ENCODE results near the gene EXD2.
A peak's percentile ranks its signal among the peaks of the same experiment; 100 is the strongest.

EXD2 gene

DNA sequence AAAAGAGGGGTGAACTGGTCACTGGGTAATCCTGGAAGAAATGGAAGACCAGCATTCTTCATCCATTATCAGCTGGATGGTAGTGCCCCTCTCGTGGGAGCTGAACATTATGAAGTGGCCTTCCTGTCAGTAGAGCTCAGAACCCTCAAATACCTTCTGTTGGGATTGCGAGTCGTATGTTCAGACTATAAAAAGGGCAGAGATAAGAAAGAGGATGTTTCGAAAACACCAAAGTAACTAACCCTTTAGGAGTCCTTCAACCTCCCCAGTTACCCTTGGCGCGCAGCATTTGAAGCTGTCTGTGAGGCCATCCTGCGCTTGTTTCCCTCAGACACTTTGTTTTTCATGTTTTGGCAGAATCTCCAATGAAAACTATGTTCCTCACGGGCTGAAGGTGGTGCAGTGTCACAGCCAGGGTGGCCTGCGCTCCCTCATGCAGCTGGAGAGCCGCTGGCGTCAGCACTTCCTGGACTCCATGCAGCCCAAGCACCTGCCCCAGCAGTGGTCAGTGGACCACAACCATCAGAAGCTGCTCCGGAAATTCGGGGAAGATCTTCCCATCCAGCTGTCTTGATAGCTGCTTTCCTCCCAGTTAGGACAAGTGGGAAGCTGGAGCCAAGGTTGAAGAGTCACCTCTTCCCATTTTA, 49.4 kb downstream of the EXD2 start:
- ChIA-PET CTCF (interaction anchor here (0.6 to 9.5 kb wide), 15 partner anchors 7 to 308 kb away, joined by 3 to 156 read pairs (median 24); no protein-coding TSS in a partner anchor), POLR2A (no interaction called here)
- no peak for DNase-seq (ENCODE audit: low read depth, low spot score)
- no peak overlapping the region for H3K4me3 ChIP-seq (ENCODE audit: low read depth, low read length)
- TF ChIP-seq, protein P1, sequence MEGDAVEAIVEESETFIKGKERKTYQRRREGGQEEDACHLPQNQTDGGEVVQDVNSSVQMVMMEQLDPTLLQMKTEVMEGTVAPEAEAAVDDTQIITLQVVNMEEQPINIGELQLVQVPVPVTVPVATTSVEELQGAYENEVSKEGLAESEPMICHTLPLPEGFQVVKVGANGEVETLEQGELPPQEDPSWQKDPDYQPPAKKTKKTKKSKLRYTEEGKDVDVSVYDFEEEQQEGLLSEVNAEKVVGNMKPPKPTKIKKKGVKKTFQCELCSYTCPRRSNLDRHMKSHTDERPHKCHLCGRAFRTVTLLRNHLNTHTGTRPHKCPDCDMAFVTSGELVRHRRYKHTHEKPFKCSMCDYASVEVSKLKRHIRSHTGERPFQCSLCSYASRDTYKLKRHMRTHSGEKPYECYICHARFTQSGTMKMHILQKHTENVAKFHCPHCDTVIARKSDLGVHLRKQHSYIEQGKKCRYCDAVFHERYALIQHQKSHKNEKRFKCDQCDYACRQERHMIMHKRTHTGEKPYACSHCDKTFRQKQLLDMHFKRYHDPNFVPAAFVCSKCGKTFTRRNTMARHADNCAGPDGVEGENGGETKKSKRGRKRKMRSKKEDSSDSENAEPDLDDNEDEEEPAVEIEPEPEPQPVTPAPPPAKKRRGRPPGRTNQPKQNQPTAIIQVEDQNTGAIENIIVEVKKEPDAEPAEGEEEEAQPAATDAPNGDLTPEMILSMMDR (IDR thresholded peaks at IDR 0.05; ENCODE audit: insufficient read depth, low read length, missing control alignments) = no peak

DNA sequence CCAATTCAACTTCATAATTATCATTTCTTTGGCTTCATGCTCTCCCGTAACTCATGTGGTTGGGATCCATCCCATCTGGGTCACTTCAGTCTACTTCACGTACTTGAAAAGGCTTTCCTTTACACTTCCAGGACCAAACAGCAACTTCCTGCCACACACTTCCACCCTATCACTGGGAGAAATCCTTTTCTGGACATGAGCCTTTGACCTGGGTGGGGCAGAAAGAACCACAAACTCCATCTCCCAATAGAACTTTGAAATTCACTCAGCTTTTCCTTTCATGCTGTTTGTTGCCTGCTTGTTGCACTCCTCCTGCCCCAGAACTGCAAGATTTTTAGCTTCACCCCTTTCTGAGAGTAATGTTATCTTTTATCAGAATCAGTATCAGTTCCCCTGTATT, 50.3 kb downstream of the EXD2 start:
- TF ChIP-seq, protein P1 (IDR thresholded peaks at IDR 0.05; ENCODE audit: insufficient read depth, low read length, missing control alignments) = no peak

DNA sequence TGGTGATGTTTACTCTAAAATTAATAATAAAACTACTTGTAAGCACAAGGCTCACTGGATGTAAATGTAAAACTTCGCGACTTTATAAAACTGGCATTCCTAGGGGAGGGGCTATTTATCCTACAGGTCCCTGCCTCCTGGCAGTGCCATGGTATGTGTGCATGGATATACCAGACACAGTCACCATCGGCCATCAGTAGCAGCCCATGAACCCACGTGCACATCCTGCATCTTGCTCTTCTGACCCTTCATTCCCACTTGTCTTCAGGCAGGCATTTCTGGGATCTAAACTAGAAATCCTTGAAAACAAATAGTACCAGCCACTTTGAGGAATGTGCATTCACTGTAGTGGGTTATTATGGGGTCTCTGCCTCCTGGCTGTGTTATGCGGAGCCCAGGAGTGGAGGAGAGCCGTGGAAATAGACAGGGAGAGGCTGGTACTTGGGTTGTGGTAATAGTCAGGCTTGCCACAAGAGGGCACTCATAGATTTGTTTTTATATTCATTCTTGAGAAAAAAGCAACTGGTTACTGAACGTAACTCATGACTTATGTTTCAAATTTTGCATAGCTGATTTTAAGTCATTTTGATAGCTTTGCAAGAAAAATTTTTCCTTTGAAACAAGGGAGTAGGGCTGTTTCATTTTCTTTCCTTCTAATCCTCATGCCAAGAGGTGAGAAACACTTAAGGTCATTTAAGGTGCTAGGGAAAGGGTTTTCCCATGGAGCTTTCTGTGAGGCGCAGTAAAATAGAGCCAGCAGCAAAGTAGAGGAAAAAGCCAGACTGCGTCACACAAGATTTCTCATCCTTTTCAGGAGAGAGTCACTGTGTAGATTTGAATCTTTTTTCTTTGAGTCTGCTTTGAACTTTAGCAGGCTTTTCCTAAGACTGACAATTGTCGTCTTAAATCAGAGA, 51.3 kb downstream of the EXD2 start:
- POLR2A ChIA-PET = interaction anchor here (0.6 to 1.1 kb wide), 2 partner anchors 218 to 525 kb away, joined by 3 read pairs; no protein-coding TSS in a partner anchor
- no peak overlapping the region for H3K4me3 ChIP-seq (ENCODE audit: low read depth, low read length)
- TF ChIP-seq, protein P1 (IDR thresholded peaks at IDR 0.05; ENCODE audit: insufficient read depth, low read length, missing control alignments) = peak; percentile 45
- peak; percentile 14 for DNase-seq (ENCODE audit: low read depth, low spot score)
- CTCF ChIA-PET = interaction anchor here (0.6 to 9.5 kb wide), 87 partner anchors 9 to 380 kb away, joined by 3 to 156 read pairs (median 4); partner anchors contain the start of genes CCDC177, ERH and GALNT16

More for the DNA sequence above, 50.3 kb downstream of the EXD2 start:
- CTCF ChIA-PET = interaction anchor here (0.6 to 9.5 kb wide), 46 partner anchors 8 to 335 kb away, joined by 3 to 156 read pairs (median 4); partner anchors contain the start of genes CCDC177, ERH and GALNT16
- no peak for DNase-seq (ENCODE audit: low read depth, low spot score)
- no peak overlapping the region for H3K4me3 ChIP-seq (ENCODE audit: low read depth, low read length)
- POLR2A ChIA-PET = no interaction called here

DNA sequence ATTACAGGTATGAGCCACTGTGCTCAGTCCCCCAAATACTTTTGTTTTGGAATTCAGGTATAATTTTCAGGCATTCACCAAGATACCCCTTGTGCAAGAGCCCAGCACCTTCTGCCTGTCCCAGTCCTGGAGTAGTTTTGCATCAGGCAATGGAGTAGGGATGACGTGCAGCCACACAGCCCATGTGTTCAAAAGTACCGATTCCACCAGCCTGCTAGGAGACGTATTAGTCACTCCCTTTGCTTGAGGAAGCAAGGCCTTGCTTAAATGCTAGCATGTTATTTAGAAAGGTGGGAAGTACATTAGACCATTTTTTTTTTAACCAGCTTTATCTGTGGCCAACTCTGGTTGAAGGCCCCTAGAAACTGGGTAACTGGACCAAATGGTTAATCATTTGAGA, 53.6 kb downstream of the EXD2 start:
- ChIA-PET POLR2A (interaction anchor here (0.6 kb wide), 1 partner anchor 258 kb away, joined by 3 read pairs; no protein-coding TSS in a partner anchor), CTCF (interaction anchor here (0.8 to 4.8 kb wide), 6 partner anchors 26 to 218 kb away, joined by 3 to 45 read pairs (median 4); no protein-coding TSS in a partner anchor)
- no peak for DNase-seq (ENCODE audit: low read depth, low spot score)
- H3K4me3 ChIP-seq (ENCODE audit: low read depth, low read length) = no peak overlapping the region
- TF ChIP-seq, protein P1 (IDR thresholded peaks at IDR 0.05; ENCODE audit: insufficient read depth, low read length, missing control alignments) = no peak

DNA sequence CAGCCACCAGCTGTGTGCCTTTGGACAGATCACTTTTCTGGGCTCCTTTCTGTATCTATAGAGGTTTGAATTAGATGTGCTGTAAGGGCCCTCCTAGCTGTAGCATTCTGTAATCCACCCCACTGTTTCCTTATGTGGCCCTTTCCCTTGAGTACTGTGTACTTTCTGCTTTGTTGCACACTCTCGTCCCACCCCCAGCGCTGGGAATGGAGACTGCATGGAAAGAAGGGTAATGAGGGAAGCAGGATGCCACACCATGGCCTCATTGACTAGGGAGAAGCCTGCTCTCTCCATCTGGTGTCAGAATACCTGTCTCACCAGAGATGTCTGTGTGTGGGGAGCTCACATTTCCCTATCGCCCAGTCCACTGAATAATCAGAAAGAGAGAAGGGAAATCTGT, 55.0 kb downstream of the EXD2 start:
- POLR2A ChIA-PET = no interaction called here
- no peak overlapping the region for H3K4me3 ChIP-seq (ENCODE audit: low read depth, low read length)
- no peak for DNase-seq (ENCODE audit: low read depth, low spot score)
- CTCF ChIA-PET = interaction anchor here (0.9 to 4.8 kb wide), 10 partner anchors 11 to 213 kb away, joined by 3 to 45 read pairs (median 6); no protein-coding TSS in a partner anchor
- TF ChIP-seq, protein P1 (IDR thresholded peaks at IDR 0.05; ENCODE audit: insufficient read depth, low read length, missing control alignments) = no peak

Data from AG04449 (cell line).